ENCODE results near the gene RPN2.
A peak's percentile ranks its signal among the peaks of the same experiment; 100 is the strongest.

RPN2 gene

GRCh38 chr20:37270576-37271420, 91.7 kb downstream of the RPN2 start:
- no peak for DNase-seq (ENCODE audit: low read depth)
- no peak overlapping the region for H3K4me3 ChIP-seq (ENCODE audit: low read length)
- TF ChIP-seq CTCF (conservative IDR thresholded peaks at IDR 0.05; ENCODE audit: low read depth, low read length): no peak

- DNase-seq (ENCODE audit: low read depth): no peak
- H3K4me3 ChIP-seq (ENCODE audit: low read length): no peak overlapping the region
- TF ChIP-seq CTCF (conservative IDR thresholded peaks at IDR 0.05; ENCODE audit: low read depth, low read length): no peak
These were observed 92.3 kb downstream of the RPN2 start for GRCh38 chr20:37271421-37271768.

GRCh38 chr20:37273988-37274387, 94.9 kb downstream of the RPN2 start:
- no peak for TF ChIP-seq CTCF (conservative IDR thresholded peaks at IDR 0.05; ENCODE audit: low read depth, low read length)
- DNase-seq (ENCODE audit: low read depth): no peak
- H3K4me3 ChIP-seq (ENCODE audit: low read length): no peak overlapping the region

GRCh38 chr20:37274851-37275524, 95.9 kb downstream of the RPN2 start:
- no peak for TF ChIP-seq CTCF (conservative IDR thresholded peaks at IDR 0.05; ENCODE audit: low read depth, low read length)
- no peak overlapping the region for H3K4me3 ChIP-seq (ENCODE audit: low read length)
- no peak for DNase-seq (ENCODE audit: low read depth)

GRCh38 chr20:37276494-37277252, 97.5 kb downstream of the RPN2 start:
- TF ChIP-seq CTCF (conservative IDR thresholded peaks at IDR 0.05; ENCODE audit: low read depth, low read length): peak; percentile 49
- no peak overlapping the region for H3K4me3 ChIP-seq (ENCODE audit: low read length)

GRCh38 chr20:37277253-37277593, 98.1 kb downstream of the RPN2 start:
- no peak overlapping the region for H3K4me3 ChIP-seq (ENCODE audit: low read length)
- DNase-seq (ENCODE audit: low read depth): no peak
- TF ChIP-seq CTCF (conservative IDR thresholded peaks at IDR 0.05; ENCODE audit: low read depth, low read length): no peak

More at GRCh38 chr20:37276494-37277252, 97.5 kb downstream of the RPN2 start:
- DNase-seq (ENCODE audit: low read depth): no peak
